HepG2 (cell line): ENCODE results near the gene AHNAK. TPM values are rescaled to one million over a fixed set of nuclear protein-coding genes. Genes with fewer than 3 reads are reported as not detected.
A peak's percentile ranks its signal among the peaks of the same experiment; 100 is the strongest.

Experiments used
- ATF7 ChIP-seq, 2 experiments: fragments of 450-650 bp in 1 of 2; sonication (generic) in 1 of 2; formaldehyde crosslinking in 1 of 2; IDR thresholded peaks; 2 replicates each; pipeline versions ENCODE4 v1.4.0 to v1.6.1; 2016 to 2020; ENCODE audit warnings: antibody characterized with exemption in 1 of 2, mild to moderate bottlenecking in 1 of 2, missing genetic modification reagents in 1 of 2
- CHD2 ChIP-seq: IDR thresholded peaks from 2 replicates; pipeline ENCODE4 v1.6.1; 2011; ENCODE audit warnings: low read depth, low read length, improper control_type of control experiment
- HDAC2 ChIP-seq: sonication (generic); formaldehyde crosslinking; IDR thresholded peaks from 2 replicates; pipeline ENCODE4 v1.4.0; 2020; ENCODE audit warnings: missing genetic modification reagents
- HNF4A ChIP-seq: sonication (generic); formaldehyde crosslinking; IDR thresholded peaks from 2 replicates; pipeline ENCODE4 v1.4.0; 2020; ENCODE audit warnings: missing genetic modification reagents
- MBNL3 ChIP-seq: fragments of 250-450 bp; sonication (Bioruptor Pico); conservative IDR thresholded peaks from 2 replicates; pipeline ENCODE4 v1.8.0; 2022; ENCODE audit warnings: mild to moderate bottlenecking, inconsistent platforms
- MEIS1 ChIP-seq: sonication (generic); formaldehyde crosslinking; IDR thresholded peaks from 2 replicates; pipeline ENCODE4 v1.9.0; 2021; ENCODE audit warnings: mild to moderate bottlenecking, missing genetic modification reagents, moderate library complexity, borderline replicate concordance
- NCOA1 ChIP-seq: sonication (generic); formaldehyde crosslinking; IDR thresholded peaks from 2 replicates; pipeline ENCODE4 v1.9.0; 2021; ENCODE audit warnings: missing genetic modification reagents
- NFATC3 ChIP-seq: sonication (generic); formaldehyde crosslinking; IDR thresholded peaks from 2 replicates; pipeline ENCODE4 v1.5.1; 2020; ENCODE audit warnings: mild to moderate bottlenecking, missing genetic modification reagents
- NR2F6 ChIP-seq, 2 experiments: IDR thresholded peaks; 2 replicates each; pipeline ENCODE4 v1.6.1; 2016; ENCODE audit warnings: antibody characterized with exemption in 1 of 2, mild to moderate bottlenecking in 1 of 2
- RORA ChIP-seq: sonication (generic); formaldehyde crosslinking; IDR thresholded peaks from 2 replicates; pipeline ENCODE4 v1.5.0; 2020; ENCODE audit warnings: mild to moderate bottlenecking, missing genetic modification reagents, moderate library complexity
- U2AF2 ChIP-seq: fragments of 200-400 bp; formaldehyde crosslinking; IDR thresholded peaks from 2 replicates; pipeline ENCODE4 v1.6.1; 2017; ENCODE audit warnings: low read depth, mild to moderate bottlenecking, low read length
- ZBTB3 ChIP-seq: sonication (generic); formaldehyde crosslinking; IDR thresholded peaks from 2 replicates; pipeline ENCODE4 v1.4.0; 2020; ENCODE audit warnings: low read depth, mild to moderate bottlenecking, moderate library complexity, missing genetic modification reagents, borderline replicate concordance
- ZBTB38 ChIP-seq: sonication (generic); formaldehyde crosslinking; IDR thresholded peaks from 2 replicates; pipeline ENCODE4 v1.5.1; 2020; ENCODE audit warnings: mild to moderate bottlenecking, missing genetic modification reagents
- ZNF234 ChIP-seq: sonication (generic); formaldehyde crosslinking; conservative IDR thresholded peaks from 2 replicates; pipeline ENCODE4 v1.5.1; 2020; ENCODE audit warnings: mild to moderate bottlenecking, missing genetic modification reagents
- ZNF616 ChIP-seq: sonication (generic); formaldehyde crosslinking; IDR thresholded peaks from 2 replicates; pipeline ENCODE4 v1.5.0; 2020; ENCODE audit warnings: low read depth, mild to moderate bottlenecking, missing genetic modification reagents
- polyA plus RNA-seq, 8 experiments: library from polyadenylated mRNA; depleted of rRNA in 3 of 8; stranded (reverse) in 7 of 8; unstranded in 1 of 8; fragments of >200 nt; fragmentation: Illumina TruSeq in 4 of 8; extraction: Trizol in 4 of 8; gene quantifications; 2 replicates each; pipeline versions ENCODE4 v1.2.1 to v1.2.3, GENCODE V29; 2011 to 2016; ENCODE audit warnings: low read depth in 4 of 8, missing spikeins in 1 of 8, mixed read lengths in 1 of 8; ENCODE audit not compliant: insufficient read depth in 1 of 8
- total RNA-seq, 5 experiments: library from RNA; depleted of rRNA; stranded (reverse); fragments of >200 nt; fragmentation: Illumina TruSeq; extraction: Trizol; gene quantifications; 2 replicates each; pipeline ENCODE4 v1.2.3, GENCODE V29; 2016; ENCODE audit warnings: low read depth in 1 of 5
- TF ChIP-seq, protein P1 (sequence below): sonication (generic); formaldehyde crosslinking; IDR thresholded peaks from 2 replicates; pipeline ENCODE4 v1.8.1; 2023; ENCODE audit warnings: mild to moderate bottlenecking, missing genetic modification reagents
- TF ChIP-seq, protein P2 (sequence below): sonication (generic); formaldehyde crosslinking; IDR thresholded peaks from 2 replicates; pipeline ENCODE4 v1.4.0; 2020; ENCODE audit warnings: mild to moderate bottlenecking, missing genetic modification reagents, borderline replicate concordance
- TF ChIP-seq, protein P3 (sequence below): sonication (generic); formaldehyde crosslinking; IDR thresholded peaks from 2 replicates; pipeline ENCODE4 v1.4.0; 2020; ENCODE audit warnings: mild to moderate bottlenecking, missing genetic modification reagents
- TF ChIP-seq, protein P4 (sequence below): sonication (generic); formaldehyde crosslinking; IDR thresholded peaks from 2 replicates; pipeline ENCODE4 v1.8.1; 2023; ENCODE audit warnings: mild to moderate bottlenecking, inconsistent platforms, moderate library complexity, missing genetic modification reagents, borderline replicate concordance
- TF ChIP-seq, protein P5 (sequence below), 2 experiments: sonication (generic) in 1 of 2; formaldehyde crosslinking in 1 of 2; IDR thresholded peaks; 2 replicates each; pipeline versions ENCODE4 v1.5.1 to v1.6.1; 2011 to 2020; ENCODE audit warnings: borderline replicate concordance in 1 of 2, low read depth in 1 of 2, low read length in 1 of 2, mild to moderate bottlenecking in 1 of 2, missing genetic modification reagents in 1 of 2, moderate library complexity in 1 of 2

The AHNAK gene
- total and polyA plus RNA-seq, 2 of the 13 experiments (the other 11 are each of a cell fraction or from before 2014, with no cell fraction given), result 23.4 to 25.0 TPM

DNA sequence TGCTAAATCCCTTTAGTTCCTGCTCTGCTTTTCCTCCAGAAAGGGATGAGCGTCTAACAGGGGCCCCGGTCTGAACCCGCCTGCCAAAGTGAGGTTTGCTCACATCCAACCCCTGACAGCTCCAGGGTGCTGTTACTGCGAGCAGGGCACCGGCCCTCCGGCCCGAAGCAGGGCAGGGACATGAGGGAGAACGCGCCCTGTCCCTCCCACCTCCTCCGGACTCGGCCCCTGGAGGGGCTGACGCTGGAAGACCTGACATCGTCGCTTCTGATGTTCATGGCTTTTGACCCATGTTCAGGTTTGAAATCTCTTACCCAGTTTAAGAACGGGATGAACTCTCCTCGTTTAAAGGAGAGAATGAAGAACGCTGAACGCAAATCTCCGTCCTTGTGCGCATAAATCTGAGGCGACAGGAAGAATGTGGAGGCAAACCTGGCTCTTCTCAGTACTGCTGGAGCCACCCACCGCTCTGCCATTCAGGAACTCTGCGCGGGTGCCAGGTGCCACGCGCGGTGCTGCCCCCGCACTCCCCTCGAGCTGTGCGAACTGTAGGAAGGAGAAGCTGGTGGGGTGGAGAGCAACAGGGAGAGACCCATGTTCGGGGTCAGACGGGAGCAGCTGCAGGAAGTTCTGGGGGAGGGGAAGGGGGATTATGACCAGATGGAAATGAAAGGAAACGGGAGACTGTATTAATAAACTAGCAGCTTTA, 27.9 kb upstream of the AHNAK start (continued):
- TF ChIP-seq, protein P1, sequence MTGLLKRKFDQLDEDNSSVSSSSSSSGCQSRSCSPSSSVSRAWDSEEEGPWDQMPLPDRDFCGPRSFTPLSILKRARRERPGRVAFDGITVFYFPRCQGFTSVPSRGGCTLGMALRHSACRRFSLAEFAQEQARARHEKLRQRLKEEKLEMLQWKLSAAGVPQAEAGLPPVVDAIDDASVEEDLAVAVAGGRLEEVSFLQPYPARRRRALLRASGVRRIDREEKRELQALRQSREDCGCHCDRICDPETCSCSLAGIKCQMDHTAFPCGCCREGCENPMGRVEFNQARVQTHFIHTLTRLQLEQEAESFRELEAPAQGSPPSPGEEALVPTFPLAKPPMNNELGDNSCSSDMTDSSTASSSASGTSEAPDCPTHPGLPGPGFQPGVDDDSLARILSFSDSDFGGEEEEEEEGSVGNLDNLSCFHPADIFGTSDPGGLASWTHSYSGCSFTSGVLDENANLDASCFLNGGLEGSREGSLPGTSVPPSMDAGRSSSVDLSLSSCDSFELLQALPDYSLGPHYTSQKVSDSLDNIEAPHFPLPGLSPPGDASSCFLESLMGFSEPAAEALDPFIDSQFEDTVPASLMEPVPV (CRISPR knock-in tag), result peak; percentile 61; the same call in 1 of the 2 replicates
- 0 out of 2 replicates have a peak, but pooled peaks have one; percentile 5 for TF ChIP-seq MEIS1 (CRISPR knock-in tag)
- TF ChIP-seq ZNF234 (CRISPR knock-in tag), result no peak
- no peak for TF ChIP-seq HDAC2
- no peak for TF ChIP-seq NCOA1
- TF ChIP-seq ZBTB38 (CRISPR knock-in tag), result no peak
- TF ChIP-seq, protein P2, sequence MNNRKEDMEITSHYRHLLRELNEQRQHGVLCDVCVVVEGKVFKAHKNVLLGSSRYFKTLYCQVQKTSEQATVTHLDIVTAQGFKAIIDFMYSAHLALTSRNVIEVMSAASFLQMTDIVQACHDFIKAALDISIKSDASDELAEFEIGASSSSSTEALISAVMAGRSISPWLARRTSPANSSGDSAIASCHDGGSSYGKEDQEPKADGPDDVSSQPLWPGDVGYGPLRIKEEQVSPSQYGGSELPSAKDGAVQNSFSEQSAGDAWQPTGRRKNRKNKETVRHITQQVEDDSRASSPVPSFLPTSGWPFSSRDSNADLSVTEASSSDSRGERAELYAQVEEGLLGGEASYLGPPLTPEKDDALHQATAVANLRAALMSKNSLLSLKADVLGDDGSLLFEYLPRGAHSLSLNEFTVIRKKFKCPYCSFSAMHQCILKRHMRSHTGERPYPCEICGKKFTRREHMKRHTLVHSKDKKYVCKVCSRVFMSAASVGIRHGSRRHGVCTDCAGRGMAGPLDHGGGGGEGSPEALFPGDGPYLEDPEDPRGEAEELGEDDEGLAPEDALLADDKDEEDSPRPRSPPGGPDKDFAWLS (CRISPR knock-in tag), result no peak
- TF ChIP-seq, protein P3, sequence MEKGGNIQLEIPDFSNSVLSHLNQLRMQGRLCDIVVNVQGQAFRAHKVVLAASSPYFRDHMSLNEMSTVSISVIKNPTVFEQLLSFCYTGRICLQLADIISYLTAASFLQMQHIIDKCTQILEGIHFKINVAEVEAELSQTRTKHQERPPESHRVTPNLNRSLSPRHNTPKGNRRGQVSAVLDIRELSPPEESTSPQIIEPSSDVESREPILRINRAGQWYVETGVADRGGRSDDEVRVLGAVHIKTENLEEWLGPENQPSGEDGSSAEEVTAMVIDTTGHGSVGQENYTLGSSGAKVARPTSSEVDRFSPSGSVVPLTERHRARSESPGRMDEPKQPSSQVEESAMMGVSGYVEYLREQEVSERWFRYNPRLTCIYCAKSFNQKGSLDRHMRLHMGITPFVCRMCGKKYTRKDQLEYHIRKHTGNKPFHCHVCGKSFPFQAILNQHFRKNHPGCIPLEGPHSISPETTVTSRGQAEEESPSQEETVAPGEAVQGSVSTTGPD (CRISPR knock-in tag), result no peak
- no peak for TF ChIP-seq MBNL3
- TF ChIP-seq ZBTB3, result no peak
- no peak for TF ChIP-seq RORA (CRISPR knock-in tag)
- TF ChIP-seq CHD2, result no peak
- TF ChIP-seq NR2F6 (IDR thresholded peaks at IDR 0.05), result no peak; the same call in 1 of the 2 replicates
- TF ChIP-seq NR2F6 (CRISPR knock-in tag; IDR thresholded peaks at IDR 0.05), result no peak
- TF ChIP-seq ZNF616 (CRISPR knock-in tag), result no peak
- no peak for TF ChIP-seq NFATC3 (CRISPR knock-in tag)
- TF ChIP-seq ATF7 (IDR thresholded peaks at IDR 0.05), result no peak
- no peak for TF ChIP-seq ATF7 (CRISPR knock-in tag; IDR thresholded peaks at IDR 0.05)
- TF ChIP-seq, protein P4, sequence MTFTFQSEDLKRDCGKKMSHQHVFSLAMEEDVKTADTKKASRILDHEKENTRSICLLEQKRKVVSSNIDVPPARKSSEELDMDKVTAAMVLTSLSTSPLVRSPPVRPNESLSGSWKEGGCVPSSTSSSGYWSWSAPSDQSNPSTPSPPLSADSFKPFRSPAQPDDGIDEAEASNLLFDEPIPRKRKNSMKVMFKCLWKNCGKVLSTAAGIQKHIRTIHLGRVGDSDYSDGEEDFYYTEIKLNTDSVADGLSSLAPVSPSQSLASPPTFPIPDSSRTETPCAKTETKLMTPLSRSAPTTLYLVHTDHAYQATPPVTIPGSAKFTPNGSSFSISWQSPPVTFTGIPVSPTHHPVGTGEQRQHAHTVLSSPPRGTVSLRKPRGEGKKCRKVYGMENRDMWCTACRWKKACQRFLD (CRISPR knock-in tag), result peak; percentile 52; the same call in 1 of the 2 replicates
- no peak for TF ChIP-seq HNF4A (CRISPR knock-in tag)
- TF ChIP-seq, protein P5, sequence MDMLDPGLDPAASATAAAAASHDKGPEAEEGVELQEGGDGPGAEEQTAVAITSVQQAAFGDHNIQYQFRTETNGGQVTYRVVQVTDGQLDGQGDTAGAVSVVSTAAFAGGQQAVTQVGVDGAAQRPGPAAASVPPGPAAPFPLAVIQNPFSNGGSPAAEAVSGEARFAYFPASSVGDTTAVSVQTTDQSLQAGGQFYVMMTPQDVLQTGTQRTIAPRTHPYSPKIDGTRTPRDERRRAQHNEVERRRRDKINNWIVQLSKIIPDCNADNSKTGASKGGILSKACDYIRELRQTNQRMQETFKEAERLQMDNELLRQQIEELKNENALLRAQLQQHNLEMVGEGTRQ (IDR thresholded peaks at IDR 0.05; ENCODE audit: low read depth, low read length), result no peak
- TF ChIP-seq, protein P5 (CRISPR knock-in tag; IDR thresholded peaks at IDR 0.05; ENCODE audit: borderline replicate concordance), result no peak
- no peak for TF ChIP-seq U2AF2
